OCI-LY3 (cell line): ENCODE data around the gene ALAS2.
A peak's percentile ranks its signal among the peaks of the same experiment; 100 is the strongest.
"Not testable (repeated sequence)": the region's sequence is repeated elsewhere in the genome, so short reads cannot be mapped to it uniquely, and the experiment has no call there.

ENCODE experiments used
- H2AFZ ChIP-seq: fragments of 200-600, 300-600 bp; shearing (Covaris generic); 2 replicates; pipeline ENCODE4 v1.6.0; 2014; ENCODE audit warnings: antibody characterized with exemption, low read depth, low read length
- H3K27ac ChIP-seq: fragments of 200-600, 300-600 bp; sonication (generic); 2 replicates; pipeline ENCODE4 v1.5.1; 2014; ENCODE audit warnings: mild to moderate bottlenecking, low read length, moderate library complexity, mixed read lengths
- H3K27me3 ChIP-seq: fragments of 200-600, 300-600 bp; sonication (generic); 2 replicates; pipeline ENCODE4 v1.6.1; 2014; ENCODE audit warnings: low read depth, low read length, mixed read lengths
- H3K36me3 ChIP-seq: fragments of 200-600, 300-600 bp; sonication (generic); replicated peaks from 2 replicates; pipeline ENCODE3; 2014; ENCODE audit warnings: low read depth, low read length, mixed read lengths
- H3K4me1 ChIP-seq: fragments of 300-600, 200-600 bp; sonication (generic); 2 replicates; pipeline ENCODE4 v1.6.1; 2014; ENCODE audit warnings: low read length, mixed read lengths
- H3K4me2 ChIP-seq: fragments of 200-600, 300-600 bp; sonication (generic); 2 replicates; pipeline ENCODE4 v1.6.1; 2014; ENCODE audit warnings: low read length, mixed read lengths
- H3K4me3 ChIP-seq: fragments of 300-600, 200-600 bp; sonication (generic); 2 replicates; pipeline ENCODE4 v1.5.1; 2014; ENCODE audit warnings: antibody characterized with exemption, mild to moderate bottlenecking, low read length, moderate library complexity
- H3K79me2 ChIP-seq: fragments of 300-600, 200-600 bp; shearing (Covaris generic); 2 replicates; pipeline ENCODE4 v1.6.1; 2014; ENCODE audit warnings: mild to moderate bottlenecking, low read length, mixed read lengths
- H3K9ac ChIP-seq: fragments of 300-600, 200-600 bp; shearing (Covaris generic); 2 replicates; pipeline ENCODE4 v1.6.0; 2014; ENCODE audit warnings: mild to moderate bottlenecking, low read length, moderate library complexity
- H3K9me3 ChIP-seq: fragments of 200-600, 300-600 bp; shearing (Covaris generic); 2 replicates; pipeline ENCODE4 v1.6.1; 2014; ENCODE audit warnings: low read length, mixed read lengths; ENCODE audit not compliant: insufficient read depth
- H4K20me1 ChIP-seq: fragments of 200-600, 300-600 bp; sonication (generic); 2 replicates; pipeline ENCODE4 v1.6.1; 2016; ENCODE audit warnings: low read length, mixed read lengths; ENCODE audit not compliant: insufficient read depth
- EZH2phosphoT487 ChIP-seq: fragments of 200-600 bp; shearing (Covaris generic); IDR thresholded peaks from 2 replicates; pipeline ENCODE4 v1.6.1; 2018; ENCODE audit warnings: antibody characterized with exemption, mixed run types, low read depth
- TF ChIP-seq, protein P1 (sequence below): fragments of 200-600, 300-600 bp; sonication (generic); IDR thresholded peaks from 2 replicates; pipeline ENCODE4 v1.5.1; 2014; ENCODE audit warnings: antibody characterized with exemption, low read length, low read depth

The ALAS2 gene

DNA sequence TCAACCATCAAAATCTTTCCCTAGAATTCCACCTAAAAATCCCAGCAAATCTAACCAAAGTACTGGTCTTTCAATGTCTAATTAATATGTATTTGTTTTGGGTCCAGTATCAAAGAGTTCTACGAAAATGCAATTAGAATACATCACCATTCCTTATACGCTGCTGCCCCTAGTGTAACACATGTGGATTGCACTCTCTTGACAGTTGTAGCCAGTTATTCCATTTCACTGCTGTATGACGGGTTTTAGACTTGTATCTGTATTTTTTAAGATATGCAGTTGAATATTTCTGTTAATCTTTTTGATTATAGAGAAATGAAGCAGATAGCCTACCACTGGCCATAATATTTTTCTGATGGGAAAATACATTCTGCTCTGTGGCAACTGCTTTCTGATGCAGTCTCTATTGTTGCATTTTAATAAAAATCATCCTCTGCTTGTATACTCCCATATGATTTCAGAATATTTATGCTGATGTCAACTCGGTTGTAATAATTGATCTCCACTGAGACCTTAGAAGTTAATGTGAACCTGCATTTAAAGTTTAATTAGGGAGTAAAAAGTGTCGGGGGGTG, 27.0 kb upstream of the ALAS2 start:
- Histone ChIP-seq H3K9me3 (no peaks in the 10 kb centered on the region), H3K27ac (no peak overlapping the region), H3K9ac (no peak overlapping the region), H3K27me3 (no peaks in the 10 kb centered on the region), H3K4me2 (peak overlapping the region; percentile 47), H4K20me1 (no peaks in the 10 kb centered on the region), H3K79me2 (no peaks in the 10 kb centered on the region), H3K4me1 (no peaks in the 10 kb centered on the region), H2AFZ (peak overlapping the region; percentile 79), H3K36me3 (no peaks in the 10 kb centered on the region), H3K4me3 (peak overlapping the region; percentile 41)
- no peak for TF ChIP-seq EZH2phosphoT487
- TF ChIP-seq, protein P1, sequence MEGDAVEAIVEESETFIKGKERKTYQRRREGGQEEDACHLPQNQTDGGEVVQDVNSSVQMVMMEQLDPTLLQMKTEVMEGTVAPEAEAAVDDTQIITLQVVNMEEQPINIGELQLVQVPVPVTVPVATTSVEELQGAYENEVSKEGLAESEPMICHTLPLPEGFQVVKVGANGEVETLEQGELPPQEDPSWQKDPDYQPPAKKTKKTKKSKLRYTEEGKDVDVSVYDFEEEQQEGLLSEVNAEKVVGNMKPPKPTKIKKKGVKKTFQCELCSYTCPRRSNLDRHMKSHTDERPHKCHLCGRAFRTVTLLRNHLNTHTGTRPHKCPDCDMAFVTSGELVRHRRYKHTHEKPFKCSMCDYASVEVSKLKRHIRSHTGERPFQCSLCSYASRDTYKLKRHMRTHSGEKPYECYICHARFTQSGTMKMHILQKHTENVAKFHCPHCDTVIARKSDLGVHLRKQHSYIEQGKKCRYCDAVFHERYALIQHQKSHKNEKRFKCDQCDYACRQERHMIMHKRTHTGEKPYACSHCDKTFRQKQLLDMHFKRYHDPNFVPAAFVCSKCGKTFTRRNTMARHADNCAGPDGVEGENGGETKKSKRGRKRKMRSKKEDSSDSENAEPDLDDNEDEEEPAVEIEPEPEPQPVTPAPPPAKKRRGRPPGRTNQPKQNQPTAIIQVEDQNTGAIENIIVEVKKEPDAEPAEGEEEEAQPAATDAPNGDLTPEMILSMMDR: peak; percentile 74

DNA sequence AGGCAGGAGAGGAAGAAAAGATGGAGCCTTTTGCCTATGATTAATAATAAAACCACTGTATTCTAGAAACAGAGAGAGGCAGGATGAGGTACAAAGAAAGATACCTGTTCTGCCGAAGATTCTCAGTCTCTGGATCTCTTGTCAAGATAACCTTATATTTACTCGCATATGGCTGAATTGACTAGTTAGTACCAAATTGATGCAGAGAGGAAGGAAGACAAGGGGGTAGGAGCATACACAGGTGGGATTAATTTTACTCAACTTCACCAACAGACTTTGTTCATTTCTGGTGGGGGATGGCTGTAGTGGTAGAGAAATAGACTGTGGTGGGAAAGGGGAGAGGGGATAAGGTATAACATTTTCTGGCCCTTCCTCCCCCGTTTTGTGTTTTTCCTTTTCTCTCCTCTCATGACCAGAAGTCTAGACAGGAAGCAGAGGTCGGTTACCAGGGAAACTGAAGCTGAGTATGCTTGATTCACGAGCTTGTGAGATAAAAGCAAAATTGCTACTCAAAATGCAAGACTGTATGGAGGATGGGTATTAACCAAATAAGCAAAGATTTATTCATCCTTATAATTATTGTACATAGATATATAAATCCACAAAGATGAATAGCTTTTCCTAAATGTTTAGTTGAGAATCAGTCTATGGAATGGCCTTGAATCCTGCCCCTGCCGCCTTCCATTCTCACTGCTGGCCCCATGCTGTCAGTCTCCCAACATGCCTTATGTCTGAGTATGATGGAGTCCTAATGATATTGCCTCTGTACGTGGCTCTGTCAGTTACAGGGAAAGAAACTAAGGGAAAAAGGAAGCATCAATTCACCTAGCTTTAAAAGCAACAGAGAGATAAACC, 26.3 kb upstream of the ALAS2 start:
- peak overlapping the region; percentile 41 for H3K4me3 ChIP-seq
- H2AFZ ChIP-seq: peak overlapping the region; percentile 79
- no peaks in the 10 kb centered on the region for H3K79me2 ChIP-seq
- no peaks in the 10 kb centered on the region for H3K4me1 ChIP-seq
- no peak overlapping the region for H3K27ac ChIP-seq
- no peaks in the 10 kb centered on the region for H3K27me3 ChIP-seq
- TF ChIP-seq, protein P1: no peak
- no peak for TF ChIP-seq EZH2phosphoT487
- H3K36me3 ChIP-seq: no peaks in the 10 kb centered on the region
- H3K9me3 ChIP-seq: no peaks in the 10 kb centered on the region
- no peak overlapping the region for H3K9ac ChIP-seq
- H4K20me1 ChIP-seq: no peaks in the 10 kb centered on the region
- H3K4me2 ChIP-seq: peak overlapping the region; percentile 47

DNA sequence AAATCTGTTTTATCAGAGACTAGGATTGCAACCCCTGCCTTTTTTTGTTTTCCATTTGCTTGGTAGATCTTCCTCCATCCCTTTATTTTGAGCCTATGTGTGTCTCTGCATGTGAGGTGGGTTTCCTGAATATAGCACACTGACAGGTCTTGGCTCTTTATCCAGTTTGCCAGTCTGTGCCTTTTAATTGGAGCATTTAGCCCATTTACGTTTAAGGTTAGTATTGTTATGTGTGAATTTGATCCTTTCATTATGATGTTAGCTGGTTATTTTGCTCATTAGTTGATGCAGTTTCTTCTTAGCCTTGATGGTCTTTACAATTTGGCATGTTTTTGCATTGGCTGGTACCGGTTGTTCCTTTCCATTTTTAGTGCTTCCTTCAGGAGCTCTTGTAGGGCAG, 19.8 kb upstream of the ALAS2 start:
- not testable (repeated sequence) for H3K36me3 ChIP-seq, H4K20me1 ChIP-seq, H3K9ac ChIP-seq, H3K4me2 ChIP-seq, H3K9me3 ChIP-seq, H2AFZ ChIP-seq, H3K4me3 ChIP-seq, H3K79me2 ChIP-seq, H3K4me1 ChIP-seq, H3K27me3 ChIP-seq, H3K27ac ChIP-seq

DNA sequence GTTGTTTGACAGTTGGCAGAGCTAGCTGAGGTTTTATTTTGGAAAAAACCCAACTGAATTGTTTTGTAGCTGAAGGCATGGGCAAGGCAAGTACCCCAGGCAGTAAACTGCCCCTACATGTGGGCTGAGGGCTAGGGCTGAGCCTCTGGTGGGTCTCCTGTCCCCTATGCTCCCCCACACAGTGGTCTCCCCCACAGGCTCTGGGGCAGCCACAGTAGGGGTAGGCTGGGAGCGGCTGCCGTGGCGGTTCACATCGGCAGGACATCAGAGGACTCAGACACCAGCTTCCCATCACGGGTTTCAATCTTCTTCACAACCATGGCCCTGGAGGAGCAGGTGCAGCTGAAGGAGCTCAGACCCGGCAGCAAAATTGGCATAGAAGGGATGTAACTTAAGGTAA, 10.7 kb upstream of the ALAS2 start:
- H3K27ac ChIP-seq: no peak overlapping the region
- no peaks in the 10 kb centered on the region for H3K9me3 ChIP-seq
- no peaks in the 10 kb centered on the region for H3K79me2 ChIP-seq
- H3K27me3 ChIP-seq: no peaks in the 10 kb centered on the region
- TF ChIP-seq EZH2phosphoT487: no peak
- TF ChIP-seq, protein P1: no peak
- no peak overlapping the region for H3K9ac ChIP-seq
- H3K4me3 ChIP-seq: no peak overlapping the region
- H3K36me3 ChIP-seq: no peaks in the 10 kb centered on the region
- no peaks in the 10 kb centered on the region for H3K4me1 ChIP-seq
- H3K4me2 ChIP-seq: no peak overlapping the region
- no peak overlapping the region for H2AFZ ChIP-seq
- H4K20me1 ChIP-seq: no peaks in the 10 kb centered on the region
